ENCODE data around the gene CAPG.
A peak's percentile ranks its signal among the peaks of the same experiment; 100 is the strongest.
"Not testable (repeated sequence)": the region's sequence is repeated elsewhere in the genome, so short reads cannot be mapped to it uniquely, and the experiment has no call there.

The CAPG gene

GRCh38 chr2:85419009-85419675 lies 9.0 kb upstream of the CAPG start:
- DNase-seq (ENCODE audit: low spot score), result no peak
- no peak for TF ChIP-seq CTCF (IDR thresholded peaks at IDR 0.05; ENCODE audit: extremely low read depth, missing control alignments)

- TF ChIP-seq CTCF (IDR thresholded peaks at IDR 0.05; ENCODE audit: extremely low read depth, missing control alignments), result no peak
- peak; percentile 92 for DNase-seq (ENCODE audit: low spot score)
Measured at GRCh38 chr2:85418132-85419008, 8.2 kb upstream of the CAPG start, which contains the start of gene SH2D6. Gene SH2D6, plus strand, starts transcription at chr2:85418714. Its CDS starts 10,752 bp downstream, at chr2:85429466.

GRCh38 chr2:85415980-85416650 lies 5.9 kb upstream of the CAPG start:
- DNase-seq (ENCODE audit: low spot score), result no peak
- no peak for TF ChIP-seq CTCF (IDR thresholded peaks at IDR 0.05; ENCODE audit: extremely low read depth, missing control alignments)

GRCh38 chr2:85414761-85415553 lies 4.8 kb upstream of the CAPG start:
- no peak for TF ChIP-seq CTCF (IDR thresholded peaks at IDR 0.05; ENCODE audit: extremely low read depth, missing control alignments)
- no peak for DNase-seq (ENCODE audit: low spot score)

- not testable (repeated sequence) for DNase-seq (ENCODE audit: low spot score)
Measured at GRCh38 chr2:85414421-85414759, 4.2 kb upstream of the CAPG start.

GRCh38 chr2:85413592-85414420 lies 3.6 kb upstream of the CAPG start:
- TF ChIP-seq CTCF (IDR thresholded peaks at IDR 0.05; ENCODE audit: extremely low read depth, missing control alignments), result no peak
- DNase-seq (ENCODE audit: low spot score), result no peak

- TF ChIP-seq CTCF (IDR thresholded peaks at IDR 0.05; ENCODE audit: extremely low read depth, missing control alignments), result no peak
- DNase-seq (ENCODE audit: low spot score), result no peak
Measured at GRCh38 chr2:85411405-85411748, 1.2 kb upstream of the CAPG start.
